PC-3 (cell line): ENCODE results near the gene RALY. TPM values are rescaled to one million over a fixed set of nuclear protein-coding genes. Genes with fewer than 3 reads are reported as not detected.

ENCODE experiments used
- ATAC-seq: fragments of 200-7000 bp; cut with Tn5 transposase; 2 replicates; pipeline ENCODE4 v1.9.1; 2020; ENCODE audit warnings: mild to moderate bottlenecking, moderate library complexity
- BruUV-seq: library from RNA; stranded (reverse); fragments of 400-500 nt; replicated peaks from 2 replicates; lab custom pipeline; 2021; lab: Mats Ljungman, UMichigan
- CTCF ChIA-PET: fragments of 300-600 bp; sonication (Branson Sonifier 250); formaldehyde crosslinking; loops from one replicate; lab custom pipeline; 2022; ENCODE audit warnings: antibody characterized with exemption; lab: Charles Lee
- POLR2A ChIA-PET: fragments of 300-600 bp; sonication (Branson Sonifier 250); formaldehyde crosslinking; loops from one replicate; lab custom pipeline; 2022; ENCODE audit warnings: antibody characterized with exemption; ENCODE audit not compliant: unreplicated experiment; lab: Charles Lee
- DNase-seq: peaks from one replicate; pipeline ENCODE4 v3.0.0-alpha.2; 2015
- H2AFZ ChIP-seq: fragments of 300-600 bp; sonication (generic); 2 replicates; pipeline ENCODE4 v1.6.0; 2016; ENCODE audit warnings: antibody characterized with exemption, low read length
- H3F3A ChIP-seq: fragments of 300-600 bp; sonication (generic); one replicate; pipeline ENCODE4 v1.6.0; 2017; ENCODE audit warnings: antibody characterized with exemption, low read length, control low read depth, mild to moderate bottlenecking; ENCODE audit not compliant: unreplicated experiment
- H3K27ac ChIP-seq: fragments of 300-600 bp; sonication (generic); 2 replicates; pipeline ENCODE4 v1.5.1; 2016; ENCODE audit warnings: mild to moderate bottlenecking, low read length
- H3K27me3 ChIP-seq: fragments of 300-600 bp; sonication (generic); 2 replicates; pipeline ENCODE4 v1.6.1; 2016; ENCODE audit warnings: low read length, mixed read lengths
- H3K36me3 ChIP-seq: fragments of 300-600 bp; sonication (generic); 2 replicates; pipeline ENCODE4 v1.6.1; 2016; ENCODE audit warnings: low read depth, mixed run types, low read length, mixed read lengths
- H3K4me1 ChIP-seq: fragments of 300-600 bp; sonication (generic); 2 replicates; pipeline ENCODE4 v1.5.1; 2016; ENCODE audit warnings: low read length; ENCODE audit not compliant: insufficient read depth
- H3K4me2 ChIP-seq: fragments of 300-600 bp; sonication (generic); 2 replicates; pipeline ENCODE4 v1.6.0; 2016; ENCODE audit warnings: low read length
- H3K4me3 ChIP-seq: fragments of 300-600 bp; sonication (generic); 2 replicates; pipeline ENCODE4 v1.5.1; 2016; ENCODE audit warnings: mild to moderate bottlenecking, low read length, mixed read lengths
- H3K79me2 ChIP-seq: fragments of 300-600 bp; sonication (generic); 2 replicates; pipeline ENCODE4 v1.6.1; 2017; ENCODE audit warnings: low read length, mixed read lengths
- H3K9ac ChIP-seq: fragments of 300-600 bp; sonication (generic); 2 replicates; pipeline ENCODE4 v1.6.0; 2016; ENCODE audit warnings: mild to moderate bottlenecking, low read length
- H3K9me2 ChIP-seq: fragments of 300-600 bp; sonication (generic); replicated peaks from 2 replicates; pipeline ENCODE4 v1.6.1; 2016; ENCODE audit warnings: mixed run types, low read length, mixed read lengths
- H3K9me3 ChIP-seq: fragments of 300-600 bp; sonication (generic); 2 replicates; pipeline ENCODE4 v1.6.1; 2016; ENCODE audit warnings: low read length, mixed read lengths
- H4K20me1 ChIP-seq: fragments of 300-600 bp; sonication (generic); 2 replicates; pipeline ENCODE4 v1.6.1; 2016; ENCODE audit warnings: low read length, mixed read lengths
- CTCF ChIP-seq: fragments of 300-600 bp; sonication (generic); conservative IDR thresholded peaks from 2 replicates; pipeline ENCODE4 v1.5.1; 2017; ENCODE audit warnings: antibody characterized with exemption, low read depth, mild to moderate bottlenecking, low read length
- EZH2 ChIP-seq: fragments of 300-600 bp; sonication (generic); IDR thresholded peaks from one replicate; pipeline ENCODE4 v1.6.1; 2017; ENCODE audit warnings: antibody characterized with exemption, mild to moderate bottlenecking, low read length; ENCODE audit not compliant: unreplicated experiment
- EZH2phosphoT487 ChIP-seq: fragments of 300-600 bp; sonication (generic); IDR thresholded peaks from 2 replicates; pipeline ENCODE4 v1.6.1; 2018; ENCODE audit warnings: mild to moderate bottlenecking, antibody characterized with exemption, low read length, borderline replicate concordance
- intact Hi-C: fragments of 100-400 bp; cut with micrococcal nuclease; formaldehyde crosslinking; loops from 2 replicates; pipeline ENCODE4 v1.9.0; 2023
- total RNA-seq: library from RNA; depleted of rRNA; stranded (reverse); fragments of >200 nt; gene quantifications from 2 replicates; pipeline ENCODE4 v1.2.3, GENCODE V29; 2014

RALY gene
- total RNA-seq, 1 experiment from 2014 or later = 160 TPM

GRCh38 chr20:34015401-34016335 is 22.0 kb downstream of the RALY start:
- no peaks in the 10 kb centered on the region for H3K9me3 ChIP-seq
- peaks cover 72% of the 10 kb centered on the region for H4K20me1 ChIP-seq
- no peak overlapping the region for H3K4me3 ChIP-seq
- POLR2A ChIA-PET = interaction anchor here (0.7 kb wide), 1 partner anchor 205 kb away, joined by 5 read pairs; no protein-coding TSS in a partner anchor
- DNase-seq (no peak), ATAC-seq (no peak)
- no peak overlapping the region for H3K9ac ChIP-seq
- CTCF ChIA-PET = interaction anchor here (0.6 kb wide), 1 partner anchor 20 kb away, joined by 3 read pairs; no protein-coding TSS in a partner anchor
- no peaks in the 10 kb centered on the region for H3K27me3 ChIP-seq
- intact Hi-C loops = no loop called here
- BruUV-seq = no TSS peak
- no peak overlapping the region for H2AFZ ChIP-seq
- no peaks in the 10 kb centered on the region for H3K36me3 ChIP-seq
- H3K79me2 ChIP-seq = peaks cover 94% of the 10 kb centered on the region
- H3K4me2 ChIP-seq = no peak overlapping the region
- H3F3A ChIP-seq = no peaks in the 10 kb centered on the region
- H3K27ac ChIP-seq = no peak overlapping the region
- 0 out of 2 replicates have a peak, but pooled peaks cover 8% of the 10 kb centered on the region for H3K4me1 ChIP-seq
- H3K9me2 ChIP-seq = no peaks in the 10 kb centered on the region
- TF ChIP-seq EZH2 = no peak
- TF ChIP-seq EZH2phosphoT487 = no peak
- TF ChIP-seq CTCF = no peak

GRCh38 chr20:34016736-34017135 is 23.0 kb downstream of the RALY start:
- DNase-seq = no peak
- no peak for TF ChIP-seq EZH2
- no peak for TF ChIP-seq CTCF
- no peak for TF ChIP-seq EZH2phosphoT487
- peaks cover 68% of the 10 kb centered on the region for H4K20me1 ChIP-seq
- H3K9me3 ChIP-seq = no peaks in the 10 kb centered on the region
- no peaks in the 10 kb centered on the region for H3F3A ChIP-seq
- H3K36me3 ChIP-seq = peaks cover 4% of the 10 kb centered on the region; the same call in 1 of the 2 replicates
- ChIA-PET CTCF (no interaction called here), POLR2A (no interaction called here)
- no peak overlapping the region for H3K4me2 ChIP-seq
- H3K9me2 ChIP-seq = no peaks in the 10 kb centered on the region
- intact Hi-C loops = no loop called here
- no TSS peak for BruUV-seq
- no peak overlapping the region for H3K4me3 ChIP-seq
- 0 out of 2 replicates have a peak, but pooled peaks cover 8% of the 10 kb centered on the region for H3K4me1 ChIP-seq
- ATAC-seq = no peak
- H3K27me3 ChIP-seq = no peaks in the 10 kb centered on the region
- H3K27ac ChIP-seq = no peak overlapping the region
- H3K79me2 ChIP-seq = peaks cover 91% of the 10 kb centered on the region
- no peak overlapping the region for H2AFZ ChIP-seq
- no peak overlapping the region for H3K9ac ChIP-seq

- ChIA-PET CTCF (no interaction called here), POLR2A (no interaction called here)
- peak; percentile 58 for DNase-seq
- H3F3A ChIP-seq = no peaks in the 10 kb centered on the region
- H3K9me2 ChIP-seq = no peaks in the 10 kb centered on the region
- no peak overlapping the region for H3K4me2 ChIP-seq
- no peak overlapping the region for H3K9ac ChIP-seq
- H3K79me2 ChIP-seq = peaks cover 90% of the 10 kb centered on the region
- peaks cover 65% of the 10 kb centered on the region for H4K20me1 ChIP-seq
- BruUV-seq = no TSS peak
- ATAC-seq = peak; percentile 31; the same call in 1 of the 2 replicates
- no peak overlapping the region for H3K4me3 ChIP-seq
- intact Hi-C loops = no loop called here
- no peak for TF ChIP-seq EZH2
- peaks cover 4% of the 10 kb centered on the region; the same call in 1 of the 2 replicates for H3K36me3 ChIP-seq
- H3K4me1 ChIP-seq = 0 out of 2 replicates have a peak, but pooled peaks cover 8% of the 10 kb centered on the region
- H3K27ac ChIP-seq = no peak overlapping the region
- no peaks in the 10 kb centered on the region for H3K9me3 ChIP-seq
- no peaks in the 10 kb centered on the region for H3K27me3 ChIP-seq
- H2AFZ ChIP-seq = no peak overlapping the region
Measured at GRCh38 chr20:34017610-34018009, 23.9 kb downstream of the RALY start.
